PC-3 (cell line): Measurements from ENCODE around the gene C11orf91.

ENCODE experiments used
- CTCF ChIP-seq: fragments of 300-600 bp; sonication (generic); conservative IDR thresholded peaks from 2 replicates; pipeline ENCODE4 v1.5.1; 2017; ENCODE audit warnings: antibody characterized with exemption, low read depth, mild to moderate bottlenecking, low read length
- EZH2 ChIP-seq: fragments of 300-600 bp; sonication (generic); IDR thresholded peaks from one replicate; pipeline ENCODE4 v1.6.1; 2017; ENCODE audit warnings: antibody characterized with exemption, mild to moderate bottlenecking, low read length; ENCODE audit not compliant: unreplicated experiment
- EZH2phosphoT487 ChIP-seq: fragments of 300-600 bp; sonication (generic); IDR thresholded peaks from 2 replicates; pipeline ENCODE4 v1.6.1; 2018; ENCODE audit warnings: mild to moderate bottlenecking, antibody characterized with exemption, low read length, borderline replicate concordance

DNA sequence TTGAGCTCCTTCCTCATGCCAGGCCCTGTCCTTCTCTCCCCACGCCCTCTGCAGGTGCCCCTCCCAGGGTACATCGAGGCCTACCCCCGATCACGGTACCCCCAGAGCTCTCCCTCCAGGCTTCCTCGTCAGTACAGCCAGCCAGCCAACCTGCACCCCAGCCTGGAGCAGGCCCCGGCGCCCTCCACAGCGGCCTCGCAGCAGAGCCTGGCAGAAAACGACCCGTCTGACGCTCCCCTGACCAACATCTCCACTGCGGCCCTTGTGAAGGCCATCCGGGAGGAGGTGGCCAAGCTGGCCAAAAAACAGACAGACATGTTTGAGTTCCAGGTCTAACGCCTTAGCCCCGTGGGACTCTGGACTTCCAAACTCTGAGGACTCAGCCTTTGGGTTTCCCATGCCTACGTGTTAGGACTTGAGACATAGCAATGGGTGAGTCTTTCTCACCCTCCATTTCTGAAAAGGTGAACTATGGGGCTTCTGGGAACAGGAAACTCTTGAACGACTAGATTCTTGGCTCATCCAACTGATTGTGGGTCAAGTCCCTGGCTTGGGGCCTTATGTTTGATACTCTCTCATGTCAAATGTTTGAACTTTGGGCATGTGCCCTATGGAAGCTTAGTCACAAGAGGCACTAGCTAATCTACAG, 32.7 kb downstream of the C11orf91 start:
- no peak for TF ChIP-seq CTCF
- no peak for TF ChIP-seq EZH2phosphoT487
- TF ChIP-seq EZH2: no peak
